ENCODE results near the gene WFDC5. TPM values are rescaled to one million over a fixed set of nuclear protein-coding genes. Genes with fewer than 3 reads are reported as not detected.

The WFDC5 gene
- total RNA-seq, 4 donors from 2014 or later: not detected

- H3K27ac ChIP-seq: no peak overlapping the region
- no peaks in the 10 kb centered on the region for H3K9me3 ChIP-seq
- WGBS, 2 donors (ENCODE audit: low coverage in 1 of 2): 80 to 93% methylated on average over 3 to 11 of the region's 11 CpGs
- H3K36me3 ChIP-seq: no peaks in the 10 kb centered on the region
- intact Hi-C loops (cut with DNase I; ENCODE audit: low total_unique reads): no loop called here
- TF ChIP-seq POLR2A (IDR thresholded peaks at IDR 0.05) (no peak), POLR2AphosphoS5 (IDR thresholded peaks at IDR 0.05) (no peak), CTCF (IDR thresholded peaks at IDR 0.05) (no peak), EP300 (IDR thresholded peaks at IDR 0.05; ENCODE audit: low read depth) (no peak)
- DNase-seq: no peak
- no peak overlapping the region for H3K4me3 ChIP-seq
- H3K27me3 ChIP-seq: peaks cover 15% of the 10 kb centered on the region
- no peaks in the 10 kb centered on the region for H3K4me1 ChIP-seq
- in situ Hi-C loops (cut with MboI; ENCODE audit: low pct_ligation_motif_present in 1 of 4, low pct_unique_long_range_greater_than_20kb in 1 of 4, low sequenced_read_pairs in 3 of 4): loop anchor here in 1 of 4 donors (25.0 kb wide), 1 partner anchor 176 kb away; no protein-coding TSS in a partner anchor
Measured at GRCh38 chr20:45111285-45111684, 3.7 kb downstream of the WFDC5 start.

GRCh38 chr20:45110301-45110700, 4.7 kb downstream of the WFDC5 start:
- TF ChIP-seq CTCF (IDR thresholded peaks at IDR 0.05): no peak
- no peak for TF ChIP-seq POLR2AphosphoS5 (IDR thresholded peaks at IDR 0.05)
- no peak for TF ChIP-seq EP300 (IDR thresholded peaks at IDR 0.05; ENCODE audit: low read depth)
- no peak for TF ChIP-seq POLR2A (IDR thresholded peaks at IDR 0.05)
- Histone ChIP-seq H3K4me1 (no peaks in the 10 kb centered on the region), H3K9me3 (no peaks in the 10 kb centered on the region), H3K27me3 (peaks cover 15% of the 10 kb centered on the region), H3K36me3 (no peaks in the 10 kb centered on the region), H3K27ac (no peak overlapping the region), H3K4me3 (no peak overlapping the region)
- in situ Hi-C loops (cut with MboI; ENCODE audit: low pct_ligation_motif_present in 1 of 4, low pct_unique_long_range_greater_than_20kb in 1 of 4, low sequenced_read_pairs in 3 of 4): loop anchor here in 1 of 4 donors (25.0 kb wide), 1 partner anchor 177 kb away; no protein-coding TSS in a partner anchor
- DNase-seq: no peak
- intact Hi-C loops (cut with DNase I; ENCODE audit: low total_unique reads): no loop called here
- 83% methylated on average over 8 of the region's 11 CpGs; no CpG with 5 or more reads in 1 of the 2 donors for WGBS, 2 donors (ENCODE audit: low coverage in 1 of 2)

GRCh38 chr20:45109634-45110033, 5.3 kb downstream of the WFDC5 start:
- Histone ChIP-seq H3K36me3 (no peaks in the 10 kb centered on the region), H3K27me3 (peaks cover 15% of the 10 kb centered on the region), H3K9me3 (no peaks in the 10 kb centered on the region), H3K4me3 (no peak overlapping the region), H3K4me1 (no peaks in the 10 kb centered on the region), H3K27ac (no peak overlapping the region)
- no peak for TF ChIP-seq EP300 (IDR thresholded peaks at IDR 0.05; ENCODE audit: low read depth)
- TF ChIP-seq POLR2AphosphoS5 (IDR thresholded peaks at IDR 0.05): no peak
- no peak for TF ChIP-seq CTCF (IDR thresholded peaks at IDR 0.05)
- TF ChIP-seq POLR2A (IDR thresholded peaks at IDR 0.05): no peak
- in situ Hi-C loops (cut with MboI; ENCODE audit: low pct_ligation_motif_present in 1 of 4, low pct_unique_long_range_greater_than_20kb in 1 of 4, low sequenced_read_pairs in 3 of 4): loop anchor here in 1 of 4 donors (25.0 kb wide), 1 partner anchor 178 kb away; no protein-coding TSS in a partner anchor
- DNase-seq: no peak
- intact Hi-C loops (cut with DNase I; ENCODE audit: low total_unique reads): no loop called here
- 78 to 86% methylated on average over 3 to 7 of the region's 8 CpGs for WGBS, 2 donors (ENCODE audit: low coverage in 1 of 2)

GRCh38 chr20:45105317-45105716, 9.7 kb downstream of the WFDC5 start:
- no peak for DNase-seq
- Histone ChIP-seq H3K4me3 (no peak overlapping the region), H3K27ac (no peak overlapping the region), H3K36me3 (no peaks in the 10 kb centered on the region), H3K27me3 (peaks cover 27% of the 10 kb centered on the region), H3K4me1 (peaks cover 0 to 6% (median 4%) of the 10 kb centered on the region in 4 donors), H3K9me3 (no peaks in the 10 kb centered on the region)
- in situ Hi-C loops (cut with MboI; ENCODE audit: low pct_ligation_motif_present in 1 of 4, low pct_unique_long_range_greater_than_20kb in 1 of 4, low sequenced_read_pairs in 3 of 4) (loop anchor here in 1 of 4 donors (25.0 kb wide), 1 partner anchor 182 kb away; no protein-coding TSS in a partner anchor), intact Hi-C loops (cut with DNase I; ENCODE audit: low total_unique reads) (no loop called here)
- TF ChIP-seq POLR2A (IDR thresholded peaks at IDR 0.05) (no peak), POLR2AphosphoS5 (IDR thresholded peaks at IDR 0.05) (no peak), EP300 (IDR thresholded peaks at IDR 0.05; ENCODE audit: low read depth) (no peak), CTCF (IDR thresholded peaks at IDR 0.05) (no peak)
- WGBS, 2 donors (ENCODE audit: low coverage in 1 of 2): 87 to 100% methylated on average over 2 of the region's 2 CpGs
